ENCODE measurements around the gene FAM222A.

FAM222A gene

GRCh38 chr12:109785854-109786253 is 72.2 kb downstream of the FAM222A start:
- no peak overlapping the region for H3K4me3 ChIP-seq (replicated peaks in 1 of 2; ENCODE audit: low read depth in 2 of 2, low read length in 2 of 2)
- no peak for TF ChIP-seq CTCF (IDR thresholded peaks at IDR 0.05; ENCODE audit: low read depth, low read length)
- no peak for DNase-seq (ENCODE audit: low read depth in 2 of 2)

- no peak for DNase-seq (ENCODE audit: low read depth in 2 of 2)
- no peak overlapping the region for H3K4me3 ChIP-seq (replicated peaks in 1 of 2; ENCODE audit: low read depth in 2 of 2, low read length in 2 of 2)
- no peak for TF ChIP-seq CTCF (IDR thresholded peaks at IDR 0.05; ENCODE audit: low read depth, low read length)
Measured at GRCh38 chr12:109786799-109787198, 73.2 kb downstream of the FAM222A start.

GRCh38 chr12:109789526-109790048 is 76.0 kb downstream of the FAM222A start:
- TF ChIP-seq CTCF (IDR thresholded peaks at IDR 0.05; ENCODE audit: low read depth, low read length) = no peak

GRCh38 chr12:109792992-109793391 is 79.4 kb downstream of the FAM222A start:
- no peak for DNase-seq (ENCODE audit: low read depth in 2 of 2)
- no peak overlapping the region for H3K4me3 ChIP-seq (replicated peaks in 1 of 2; ENCODE audit: low read depth in 2 of 2, low read length in 2 of 2)
- no peak for TF ChIP-seq CTCF (IDR thresholded peaks at IDR 0.05; ENCODE audit: low read depth, low read length)

More at GRCh38 chr12:109789526-109790048, 76.0 kb downstream of the FAM222A start:
- no peak overlapping the region for H3K4me3 ChIP-seq (replicated peaks in 1 of 2; ENCODE audit: low read depth in 2 of 2, low read length in 2 of 2)
- DNase-seq (ENCODE audit: low read depth in 2 of 2) = no peak

GRCh38 chr12:109793411-109793810 is 79.8 kb downstream of the FAM222A start:
- TF ChIP-seq CTCF (IDR thresholded peaks at IDR 0.05; ENCODE audit: low read depth, low read length) = no peak
- no peak overlapping the region for H3K4me3 ChIP-seq (replicated peaks in 1 of 2; ENCODE audit: low read depth in 2 of 2, low read length in 2 of 2)
- DNase-seq (ENCODE audit: low read depth in 2 of 2) = no peak

GRCh38 chr12:109793826-109794501 is 80.3 kb downstream of the FAM222A start:
- DNase-seq (ENCODE audit: low read depth in 2 of 2) = no peak
- no peak overlapping the region for H3K4me3 ChIP-seq (replicated peaks in 1 of 2; ENCODE audit: low read depth in 2 of 2, low read length in 2 of 2)
- no peak for TF ChIP-seq CTCF (IDR thresholded peaks at IDR 0.05; ENCODE audit: low read depth, low read length)

Data from cardiac fibroblast (primary cell).